Measurements from ENCODE around the gene HPCAL1.

DNA sequence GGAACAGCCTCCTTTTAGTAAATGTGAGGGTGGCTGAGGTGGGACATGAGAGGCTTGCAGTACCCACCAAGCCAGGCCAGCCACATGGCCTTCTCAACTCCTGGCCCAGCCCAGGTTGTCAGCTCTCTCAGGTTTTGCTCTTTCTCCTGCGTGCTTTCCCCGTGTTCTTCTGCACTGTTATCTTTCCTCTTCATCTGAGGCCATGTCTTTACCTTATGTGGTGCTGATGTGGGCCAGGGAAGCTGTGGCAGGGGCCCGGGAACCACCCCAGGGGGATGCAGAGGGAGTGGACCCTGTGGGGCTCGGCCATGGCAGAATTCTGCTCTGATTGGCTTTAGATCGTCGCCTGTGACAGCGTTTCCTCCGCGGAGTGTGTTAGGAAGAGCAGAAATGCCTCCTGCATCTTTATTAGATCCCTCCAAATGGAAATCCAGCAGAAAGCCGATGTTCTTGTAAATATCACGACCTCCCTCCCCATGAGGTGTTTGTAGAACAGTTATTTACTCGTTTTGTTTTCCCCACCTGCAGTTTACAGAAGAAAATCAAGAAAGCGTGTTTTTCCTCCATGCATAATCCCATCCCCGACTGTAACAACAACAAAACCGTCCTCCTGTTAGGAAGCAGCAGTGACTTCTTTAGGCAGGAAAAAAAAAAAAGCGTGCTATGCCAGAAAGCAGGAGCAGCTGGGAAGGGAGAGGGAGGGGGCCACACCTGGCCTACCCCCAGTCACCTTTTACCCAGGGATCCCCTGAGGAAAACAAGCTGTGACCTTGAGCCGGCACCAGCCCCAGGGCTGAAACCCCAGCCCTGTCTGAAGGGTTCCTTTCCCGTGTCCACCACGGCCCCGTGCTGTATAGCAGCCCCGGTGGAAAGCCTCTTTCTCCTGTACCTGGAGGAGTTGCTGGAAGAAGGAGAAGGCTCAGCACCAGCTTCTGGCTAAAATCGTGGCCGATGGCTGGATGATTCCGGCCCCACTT lies 54.8 kb downstream of the HPCAL1 start:
- TF ChIP-seq, protein P1, sequence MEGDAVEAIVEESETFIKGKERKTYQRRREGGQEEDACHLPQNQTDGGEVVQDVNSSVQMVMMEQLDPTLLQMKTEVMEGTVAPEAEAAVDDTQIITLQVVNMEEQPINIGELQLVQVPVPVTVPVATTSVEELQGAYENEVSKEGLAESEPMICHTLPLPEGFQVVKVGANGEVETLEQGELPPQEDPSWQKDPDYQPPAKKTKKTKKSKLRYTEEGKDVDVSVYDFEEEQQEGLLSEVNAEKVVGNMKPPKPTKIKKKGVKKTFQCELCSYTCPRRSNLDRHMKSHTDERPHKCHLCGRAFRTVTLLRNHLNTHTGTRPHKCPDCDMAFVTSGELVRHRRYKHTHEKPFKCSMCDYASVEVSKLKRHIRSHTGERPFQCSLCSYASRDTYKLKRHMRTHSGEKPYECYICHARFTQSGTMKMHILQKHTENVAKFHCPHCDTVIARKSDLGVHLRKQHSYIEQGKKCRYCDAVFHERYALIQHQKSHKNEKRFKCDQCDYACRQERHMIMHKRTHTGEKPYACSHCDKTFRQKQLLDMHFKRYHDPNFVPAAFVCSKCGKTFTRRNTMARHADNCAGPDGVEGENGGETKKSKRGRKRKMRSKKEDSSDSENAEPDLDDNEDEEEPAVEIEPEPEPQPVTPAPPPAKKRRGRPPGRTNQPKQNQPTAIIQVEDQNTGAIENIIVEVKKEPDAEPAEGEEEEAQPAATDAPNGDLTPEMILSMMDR (conservative IDR thresholded peaks at IDR 0.05; ENCODE audit: low read length) = no peak
- TF ChIP-seq EZH2phosphoT487 (IDR thresholded peaks at IDR 0.05; ENCODE audit: borderline replicate concordance) = no peak

Data from Loucy (cell line).